Activated CD4-positive, alpha-beta T cell treated with anti-CD3 and anti-CD28 coated beads, Interleukin-2, amount 10 ng/mL, durations not matched to agents 7 days and 5 days (primary cell): ENCODE measurements around the gene NCOA4. TPM values are rescaled to one million over a fixed set of nuclear protein-coding genes. Genes with fewer than 3 reads are reported as not detected.

Experiments
- CTCF ChIA-PET: fragments of 350-600 bp; sonication (Branson Sonifier 250); formaldehyde crosslinking; loops from one replicate; lab custom pipeline; 2021; ENCODE audit warnings: antibody characterized with exemption; lab: Charles Lee
- POLR2A ChIA-PET: fragments of 350-600 bp; sonication (Branson Sonifier 250); formaldehyde crosslinking; loops from one replicate; lab custom pipeline; 2021; ENCODE audit warnings: antibody characterized with exemption; lab: Charles Lee
- DNase-seq: peaks from one replicate; pipeline ENCODE4 v3.0.0-alpha.2; 2020
- H3K27ac Mint-ChIP-seq: one replicate; pipeline ENCODE4 v1.8.0; 2021; ENCODE audit warnings: mild to moderate bottlenecking, moderate library complexity, mixed read lengths
- H3K27me3 Mint-ChIP-seq: one replicate; pipeline ENCODE4 v1.8.0; 2021; ENCODE audit warnings: mixed read lengths
- H3K36me3 Mint-ChIP-seq: one replicate; pipeline ENCODE4 v1.8.0; 2021; ENCODE audit warnings: low read depth, mixed read lengths
- H3K4me1 Mint-ChIP-seq: one replicate; pipeline ENCODE4 v1.8.0; 2021; ENCODE audit warnings: mixed read lengths
- H3K4me3 Mint-ChIP-seq: one replicate; pipeline ENCODE4 v1.8.0; 2021; ENCODE audit warnings: mild to moderate bottlenecking, moderate library complexity, mixed read lengths
- H3K9me3 Mint-ChIP-seq: one replicate; pipeline ENCODE4 v1.8.0; 2021; ENCODE audit warnings: mixed read lengths
- total RNA-seq, 2 experiments: library from RNA; stranded (reverse); gene quantifications; one replicate each; pipeline ENCODE4 v1.2.3, GENCODE V29; 2021

Gene NCOA4
- total RNA-seq: 100 to 1,000 TPM; 148 to 171 TPM

DNA sequence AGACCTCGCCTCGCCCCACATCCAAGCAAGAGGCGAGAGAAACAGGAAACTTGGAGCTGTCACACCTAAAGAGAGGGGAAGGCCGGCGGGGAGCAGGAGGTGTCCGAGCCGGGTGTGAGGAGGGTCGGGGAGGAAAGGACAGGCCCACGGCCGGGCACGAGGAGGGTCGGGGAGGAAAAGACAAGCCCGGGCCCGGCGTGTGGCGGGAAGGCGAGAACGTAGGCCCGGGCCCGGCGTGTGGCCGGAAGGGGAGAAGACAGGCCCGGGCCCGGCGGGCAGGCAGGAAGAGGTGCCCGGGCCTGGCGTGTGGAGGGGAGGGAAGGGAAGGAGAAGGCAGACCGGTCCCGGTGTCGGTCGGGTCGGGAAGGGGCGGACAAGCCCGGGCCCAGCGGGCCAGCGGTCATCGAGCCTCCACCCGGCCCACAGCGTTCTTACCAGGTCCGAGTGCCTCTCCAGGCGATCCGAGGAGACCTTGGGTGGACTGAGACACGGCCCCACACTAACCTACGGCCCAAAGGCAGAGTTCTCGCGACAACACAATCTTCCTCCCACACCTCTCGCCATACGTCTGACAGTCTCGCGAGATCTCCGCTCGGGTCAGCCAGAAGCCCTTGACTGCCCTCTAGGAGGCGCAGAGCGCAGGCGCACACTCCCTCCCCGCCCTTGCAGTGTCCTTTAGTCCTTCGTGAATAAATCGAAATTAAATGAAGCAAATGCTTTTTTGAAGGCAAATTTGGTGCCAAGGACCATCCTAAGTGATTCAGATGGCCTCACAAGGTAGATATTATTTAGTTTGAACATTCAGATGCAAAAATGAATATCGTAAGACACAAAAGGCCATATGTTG is at the start of gene NCOA4:
Gene NCOA4, minus strand, starts transcription at position 533 of the 847 bp plus-strand sequence. CDS start 13,943 bp downstream, outside the sequence.
- peak within 1 kb of the TSS; percentile 99 for H3K27ac Mint-ChIP-seq
- POLR2A ChIA-PET: no interaction called here
- peak within 1 kb of the TSS; percentile 98 for H3K4me3 Mint-ChIP-seq
- H3K36me3 Mint-ChIP-seq: peaks cover 16% of the 10 kb centered on the region
- H3K9me3 Mint-ChIP-seq: no peaks in the 10 kb centered on the region
- CTCF ChIA-PET: interaction anchor here (0.9 to 2.2 kb wide), 2 partner anchors 10 to 574 kb away, joined by 3 to 15 read pairs; no protein-coding TSS in a partner anchor
- H3K27me3 Mint-ChIP-seq: no peaks in the 10 kb centered on the region
- H3K4me1 Mint-ChIP-seq: peaks cover 56% of the 10 kb centered on the region
- DNase-seq: peak; percentile 98

DNA sequence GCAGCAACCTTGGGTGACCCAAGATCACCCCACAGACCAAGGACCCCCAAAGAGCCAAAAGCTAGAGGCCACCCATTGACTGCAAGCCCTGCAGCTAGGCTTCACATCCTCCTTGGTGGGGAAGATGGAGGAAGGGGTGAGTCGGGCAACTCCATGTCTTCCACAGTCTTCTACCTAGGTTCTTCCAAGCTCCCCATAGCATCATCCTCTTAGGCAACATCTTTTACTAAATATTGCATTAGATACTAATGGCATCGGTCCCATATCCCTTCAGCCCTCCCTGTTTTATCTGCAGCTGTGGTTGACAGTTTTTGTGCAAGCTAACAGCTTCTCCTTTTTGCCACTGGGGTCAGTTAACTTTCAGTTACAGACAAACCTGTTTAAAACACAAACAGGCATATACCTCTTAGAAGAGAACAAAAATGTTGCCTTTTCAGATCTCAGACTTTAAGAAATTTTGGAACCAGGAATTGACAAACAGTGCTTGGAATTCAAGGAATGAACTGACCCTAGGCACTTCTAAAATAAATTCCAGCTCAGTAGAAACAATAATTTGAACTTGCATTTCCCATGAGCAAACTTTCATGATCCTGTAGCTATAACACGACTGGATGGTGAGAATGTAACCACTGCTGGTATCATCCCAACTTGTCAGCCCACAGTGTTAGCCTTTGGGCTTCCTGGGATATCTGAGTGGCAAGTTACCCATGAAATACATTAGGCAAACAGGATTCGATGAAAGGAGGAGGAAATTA is 49.6 kb upstream of the NCOA4 start:
- Mint-ChIP-seq H3K27me3 (peaks cover 5% of the 10 kb centered on the region), H3K9me3 (peaks cover 2% of the 10 kb centered on the region), H3K4me3 (no peak overlapping the region), H3K36me3 (no peaks in the 10 kb centered on the region), H3K27ac (no peak overlapping the region), H3K4me1 (peaks cover 31% of the 10 kb centered on the region)
- POLR2A ChIA-PET: interaction anchor here (0.5 kb wide), 1 partner anchor 425 kb away, joined by 3 read pairs; no protein-coding TSS in a partner anchor
- no peak for DNase-seq
- CTCF ChIA-PET: no interaction called here

DNA sequence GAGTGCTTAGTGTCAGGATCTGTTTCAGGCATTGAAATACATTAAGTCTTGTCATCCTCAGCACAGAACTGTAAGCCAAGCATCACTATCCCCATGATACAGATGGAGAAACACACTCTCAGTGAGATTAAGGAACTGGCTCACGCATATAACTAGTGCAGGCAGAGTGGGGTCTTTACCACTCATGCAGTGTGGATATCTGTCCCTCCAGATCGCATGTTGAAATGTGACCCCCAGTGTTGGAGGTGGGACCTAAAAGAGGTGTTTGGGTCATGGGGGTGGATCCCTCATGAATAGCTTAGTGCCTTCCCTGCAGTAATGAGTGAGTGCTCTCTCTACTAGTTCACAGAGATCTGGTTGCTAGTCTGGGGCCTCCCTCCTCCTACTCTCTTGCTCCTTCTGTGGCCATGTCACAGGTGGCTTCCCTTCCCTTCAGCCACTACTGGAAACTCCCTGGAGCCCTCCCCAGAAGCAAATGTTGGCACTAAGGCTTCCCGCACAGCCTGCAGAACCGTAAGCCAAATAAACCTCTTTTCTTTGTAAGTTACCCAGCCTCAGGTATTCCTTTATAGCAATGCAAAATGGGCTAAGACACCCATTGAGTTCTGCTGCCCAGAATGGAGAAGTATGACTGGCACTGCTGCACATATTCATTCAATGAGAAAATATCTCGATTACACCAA is 47.4 kb upstream of the NCOA4 start:
- ChIA-PET CTCF (interaction anchor here (1.0 kb wide), 1 partner anchor 9 kb away, joined by 4 read pairs; no protein-coding TSS in a partner anchor), POLR2A (no interaction called here)
- Mint-ChIP-seq H3K9me3 (peaks cover 2% of the 10 kb centered on the region), H3K4me3 (no peak overlapping the region), H3K36me3 (no peaks in the 10 kb centered on the region), H3K27ac (peak overlapping the region; percentile 85), H3K4me1 (peaks cover 30% of the 10 kb centered on the region), H3K27me3 (peaks cover 3% of the 10 kb centered on the region)
- DNase-seq: no peak

DNA sequence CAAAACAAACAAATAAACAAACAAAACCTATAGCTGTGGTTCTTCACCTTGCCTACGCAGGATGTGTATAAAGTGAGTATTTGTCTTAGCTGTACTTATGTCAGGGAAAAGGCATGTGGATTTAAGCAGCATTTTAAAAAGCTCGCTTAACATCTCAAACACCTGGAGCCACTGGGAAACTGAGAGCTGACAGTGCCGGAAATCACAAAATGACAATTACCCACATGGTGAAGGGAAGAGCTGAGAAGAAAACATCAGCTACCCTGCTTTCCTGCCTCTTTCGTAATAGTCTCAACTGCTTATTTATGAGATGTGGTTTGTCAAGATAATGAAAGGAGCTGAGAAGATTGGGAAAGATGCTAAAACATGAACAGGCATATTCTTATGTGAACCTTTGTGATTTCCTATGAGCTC is 46.7 kb upstream of the NCOA4 start:
- POLR2A ChIA-PET: no interaction called here
- CTCF ChIA-PET: interaction anchor here (1.0 to 1.5 kb wide), 2 partner anchors 9 to 12 kb away, joined by 4 read pairs; no protein-coding TSS in a partner anchor
- H3K36me3 Mint-ChIP-seq: no peaks in the 10 kb centered on the region
- H3K27me3 Mint-ChIP-seq: peaks cover 3% of the 10 kb centered on the region
- H3K27ac Mint-ChIP-seq: peak overlapping the region; percentile 85
- peaks cover 30% of the 10 kb centered on the region for H3K4me1 Mint-ChIP-seq
- H3K9me3 Mint-ChIP-seq: no peaks in the 10 kb centered on the region
- no peak for DNase-seq
- H3K4me3 Mint-ChIP-seq: no peak overlapping the region

DNA sequence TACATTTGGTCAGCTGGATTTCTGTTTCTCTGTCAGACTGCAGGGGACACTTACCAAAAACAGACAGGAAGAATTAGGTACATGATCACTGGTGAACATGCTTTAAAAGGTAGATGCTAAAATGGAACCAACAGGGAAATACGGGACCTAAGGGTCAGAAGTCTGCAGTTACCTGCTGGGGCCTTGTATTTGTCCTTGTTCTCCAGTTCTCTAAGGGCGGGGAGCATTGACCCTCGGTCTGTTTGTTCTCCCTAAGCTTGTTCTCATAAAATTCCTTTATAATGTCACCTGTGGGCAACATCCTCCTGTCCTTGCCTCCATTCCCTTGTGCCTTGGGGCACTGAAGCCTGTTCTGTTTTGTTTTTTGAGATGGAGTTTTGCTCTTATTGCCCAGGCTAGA is 45.4 kb upstream of the NCOA4 start:
- H3K4me3 Mint-ChIP-seq: no peak overlapping the region
- peaks cover 25% of the 10 kb centered on the region for H3K4me1 Mint-ChIP-seq
- CTCF ChIA-PET: interaction anchor here (0.6 to 1.5 kb wide), 3 partner anchors 8 to 13 kb away, joined by 4 read pairs; no protein-coding TSS in a partner anchor
- no peaks in the 10 kb centered on the region for H3K9me3 Mint-ChIP-seq
- H3K27ac Mint-ChIP-seq: no peak overlapping the region
- peaks cover 2% of the 10 kb centered on the region for H3K36me3 Mint-ChIP-seq
- DNase-seq: no peak
- POLR2A ChIA-PET: no interaction called here
- no peaks in the 10 kb centered on the region for H3K27me3 Mint-ChIP-seq

DNA sequence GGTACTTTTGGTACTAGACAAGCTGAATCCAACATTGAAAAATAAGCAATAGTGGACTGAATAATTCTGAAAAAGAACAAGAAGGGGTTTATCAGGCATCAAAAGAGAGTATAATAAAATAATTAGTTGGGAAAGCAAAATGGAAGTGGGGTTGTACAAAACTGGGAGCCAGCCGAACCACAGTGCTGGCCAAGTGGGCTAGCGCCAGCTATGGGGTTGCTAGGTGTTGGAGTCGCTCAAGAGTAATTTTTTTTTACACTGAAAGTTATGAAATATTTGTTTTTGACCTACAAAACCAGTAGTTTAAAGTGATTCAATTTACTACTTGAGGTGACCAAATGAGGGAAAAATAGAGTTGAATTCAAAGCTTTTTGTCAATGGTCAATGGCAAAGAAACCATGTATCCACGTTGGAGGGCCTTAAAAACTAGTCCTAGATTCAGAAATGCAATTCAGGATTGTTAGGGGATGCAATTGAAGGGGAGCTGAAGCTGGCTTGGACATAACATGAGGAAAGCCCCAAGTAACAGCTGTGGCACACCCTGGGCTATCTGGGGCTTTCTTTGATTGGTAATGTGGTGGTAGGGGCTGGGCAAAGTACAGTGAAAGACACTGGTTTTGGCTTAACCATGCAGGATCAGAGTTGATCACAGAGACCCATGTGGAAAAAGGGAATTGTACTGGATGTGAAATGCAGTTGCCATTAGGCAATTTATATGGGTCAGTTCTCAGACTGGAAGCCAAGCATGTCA is 43.9 kb upstream of the NCOA4 start:
- Mint-ChIP-seq H3K36me3 (peaks cover 2% of the 10 kb centered on the region), H3K4me3 (no peak overlapping the region), H3K4me1 (peaks cover 24% of the 10 kb centered on the region), H3K27me3 (no peaks in the 10 kb centered on the region), H3K9me3 (no peaks in the 10 kb centered on the region), H3K27ac (no peak overlapping the region)
- POLR2A ChIA-PET: no interaction called here
- DNase-seq: no peak
- CTCF ChIA-PET: no interaction called here

DNA sequence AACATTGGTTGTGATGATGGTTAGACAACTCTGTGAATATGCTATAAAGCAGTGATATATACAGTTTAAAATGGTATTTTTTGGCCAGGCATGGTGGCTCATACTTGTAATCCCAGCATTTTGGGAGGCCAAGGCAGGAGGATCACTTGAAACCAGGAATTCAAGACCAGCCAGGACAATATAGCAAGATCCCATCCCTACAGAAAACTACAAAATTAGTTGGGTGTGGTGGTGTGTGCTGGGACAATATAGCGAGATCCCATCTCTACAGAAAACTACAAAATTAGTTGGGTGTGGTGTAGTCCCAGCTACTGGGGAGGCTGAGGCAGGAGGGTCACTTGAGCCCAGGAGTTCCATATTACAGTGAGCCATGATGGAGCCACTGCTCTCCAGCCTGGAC is 43.1 kb upstream of the NCOA4 start:
- POLR2A ChIA-PET: no interaction called here
- Mint-ChIP-seq H3K27me3 (no peaks in the 10 kb centered on the region), H3K4me1 (peaks cover 24% of the 10 kb centered on the region)

DNA sequence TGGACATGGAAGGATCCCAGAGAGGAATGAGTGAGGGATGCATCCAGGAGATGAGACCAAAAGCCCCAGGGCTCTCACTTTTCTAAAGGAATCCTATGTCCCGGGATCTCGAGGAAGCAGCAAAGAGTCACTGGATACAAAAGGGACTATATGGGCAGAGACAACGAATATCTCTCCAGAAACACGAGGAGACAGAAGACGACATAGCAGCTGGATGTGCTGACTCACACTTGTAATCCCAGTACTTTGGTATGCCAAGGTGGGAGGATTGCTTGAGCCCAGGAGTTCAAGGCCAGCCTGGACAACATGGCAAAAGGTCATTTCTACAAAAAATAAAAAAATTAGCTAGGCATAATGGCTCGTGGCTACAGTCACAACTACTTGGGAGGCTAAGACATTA is 40.3 kb upstream of the NCOA4 start:
- POLR2A ChIA-PET: no interaction called here
- Mint-ChIP-seq H3K4me3 (no peak overlapping the region), H3K36me3 (peaks cover 2% of the 10 kb centered on the region), H3K27me3 (no peaks in the 10 kb centered on the region), H3K4me1 (peaks cover 6% of the 10 kb centered on the region), H3K9me3 (no peaks in the 10 kb centered on the region), H3K27ac (no peak overlapping the region)
- CTCF ChIA-PET: no interaction called here
- no peak for DNase-seq

More for the DNA sequence above, 43.1 kb upstream of the NCOA4 start:
- Mint-ChIP-seq H3K4me3 (no peak overlapping the region), H3K9me3 (no peaks in the 10 kb centered on the region), H3K27ac (no peak overlapping the region), H3K36me3 (peaks cover 2% of the 10 kb centered on the region)
- no peak for DNase-seq
- CTCF ChIA-PET: no interaction called here

DNA sequence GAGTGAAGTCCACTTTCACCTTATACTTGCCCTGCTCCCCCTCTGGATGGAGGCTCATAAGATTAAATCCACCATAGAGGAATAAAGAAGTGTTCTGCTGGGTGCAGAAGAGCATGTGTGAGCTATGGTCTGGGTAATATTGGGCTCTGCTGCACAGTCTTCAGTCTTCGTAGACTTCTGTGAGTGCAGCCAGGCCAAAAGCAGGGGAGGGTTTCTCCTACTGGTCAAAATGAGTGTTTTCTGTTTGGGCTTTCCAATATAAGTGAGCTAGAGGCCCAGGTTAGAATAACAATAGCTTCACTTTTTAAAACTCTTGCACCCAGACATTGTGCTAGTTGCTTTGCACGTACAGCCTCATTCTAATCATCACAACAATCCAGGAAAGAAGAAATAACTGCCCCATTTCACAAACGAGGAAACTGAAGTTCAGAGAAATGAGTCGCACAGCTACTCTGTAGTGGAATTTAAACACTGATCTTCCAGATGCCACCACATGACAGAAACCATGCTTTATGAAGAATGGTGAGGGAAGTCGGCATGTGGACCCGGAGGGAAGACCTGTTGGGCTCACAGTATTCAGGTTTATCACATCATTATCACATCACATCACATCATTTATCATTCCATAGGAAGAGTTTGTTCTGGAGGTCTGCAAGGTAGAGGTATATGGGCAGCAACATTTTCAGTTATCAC is 39.5 kb upstream of the NCOA4 start:
- CTCF ChIA-PET: interaction anchor here (1.1 kb wide), 1 partner anchor 23 kb away, joined by 4 read pairs; the partner anchor contains the start of gene MSMB
- POLR2A ChIA-PET: no interaction called here
- Mint-ChIP-seq H3K4me3 (no peak overlapping the region), H3K9me3 (no peaks in the 10 kb centered on the region), H3K27ac (no peak overlapping the region), H3K4me1 (peaks cover 6% of the 10 kb centered on the region), H3K27me3 (no peaks in the 10 kb centered on the region), H3K36me3 (peaks cover 2% of the 10 kb centered on the region)
- no peak for DNase-seq

DNA sequence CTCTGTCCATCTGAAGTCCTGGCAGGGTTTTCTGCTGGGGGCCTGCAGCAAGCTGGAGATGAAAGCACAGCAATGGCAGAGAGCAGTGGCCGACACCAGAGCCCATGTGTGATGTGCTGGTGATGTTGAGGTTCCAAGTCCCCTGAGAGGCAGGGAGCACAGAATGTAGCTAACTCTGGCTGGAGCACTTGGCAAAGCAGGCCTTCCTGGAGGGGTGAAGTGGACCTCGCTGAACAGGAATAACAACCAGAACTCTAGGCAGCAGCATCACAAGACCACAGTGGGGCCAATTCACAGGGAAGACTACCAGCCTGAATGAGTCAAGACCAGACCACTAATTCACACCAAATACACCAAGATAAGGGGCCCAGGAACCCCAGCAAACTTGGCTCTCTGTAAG is 38.5 kb upstream of the NCOA4 start:
- H3K36me3 Mint-ChIP-seq: peaks cover 2% of the 10 kb centered on the region
- no peak overlapping the region for H3K27ac Mint-ChIP-seq
- no peak overlapping the region for H3K4me3 Mint-ChIP-seq
- no peaks in the 10 kb centered on the region for H3K9me3 Mint-ChIP-seq
- peaks cover 6% of the 10 kb centered on the region for H3K4me1 Mint-ChIP-seq
- no peaks in the 10 kb centered on the region for H3K27me3 Mint-ChIP-seq
- no peak for DNase-seq
- ChIA-PET POLR2A (no interaction called here), CTCF (interaction anchor here (1.8 kb wide), 1 partner anchor 8 kb away, joined by 4 read pairs; no protein-coding TSS in a partner anchor)

DNA sequence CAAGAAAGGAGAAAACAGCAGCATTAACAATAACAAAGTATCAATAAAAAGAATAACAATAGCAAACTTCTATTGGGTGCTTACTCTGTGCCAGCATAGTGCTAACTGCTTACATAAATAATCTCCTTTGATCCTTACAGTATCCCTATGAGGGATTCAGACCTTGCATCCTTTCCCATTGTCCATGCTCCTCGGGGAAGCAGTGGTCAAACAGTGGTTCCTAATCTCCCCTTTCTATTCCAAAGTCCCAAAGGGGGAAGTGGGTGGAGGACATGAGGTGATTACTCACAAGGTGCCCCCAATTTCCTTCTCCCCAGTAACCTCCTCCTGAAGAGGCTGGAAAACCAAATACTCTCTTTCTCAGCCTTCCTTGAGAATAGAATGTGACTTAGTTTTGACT is 37.7 kb upstream of the NCOA4 start:
- H3K36me3 Mint-ChIP-seq: peaks cover 2% of the 10 kb centered on the region
- peaks cover 6% of the 10 kb centered on the region for H3K4me1 Mint-ChIP-seq
- no peaks in the 10 kb centered on the region for H3K27me3 Mint-ChIP-seq
- DNase-seq: no peak
- no peaks in the 10 kb centered on the region for H3K9me3 Mint-ChIP-seq
- no peak overlapping the region for H3K27ac Mint-ChIP-seq
- ChIA-PET CTCF (interaction anchor here (1.8 kb wide), 1 partner anchor 9 kb away, joined by 4 read pairs; no protein-coding TSS in a partner anchor), POLR2A (no interaction called here)
- H3K4me3 Mint-ChIP-seq: no peak overlapping the region
